Measurements from ENCODE around the gene TBC1D14. TPM values are rescaled to one million over a fixed set of nuclear protein-coding genes. Genes with fewer than 3 reads are reported as not detected.

TBC1D14 gene
- total RNA-seq, 2 donors from 2014 or later: 42.3 to 43.5 TPM

- Histone ChIP-seq H3K9me3 (ENCODE audit: control insufficient read depth, low read length) (no peaks in the 10 kb centered on the region), H3K4me1 (ENCODE audit: control insufficient read depth, insufficient read depth, low read length) (no peaks in the 10 kb centered on the region), H3K27ac (ENCODE audit: low read depth, low read length) (no peak overlapping the region), H3K27me3 (ENCODE audit: control insufficient read depth, insufficient read depth, low read length, poor library complexity, severe bottlenecking) (peaks cover 22% of the 10 kb centered on the region), H3K36me3 (ENCODE audit: control insufficient read depth, insufficient read depth, low read length) (no peaks in the 10 kb centered on the region), H3K4me3 (ENCODE audit: low read length) (no peak overlapping the region), H3K9ac (ENCODE audit: extremely low read depth, low read length, poor library complexity, severe bottlenecking) (no peak overlapping the region)
- Mint-ChIP-seq H3K36me3 (ENCODE audit: low read depth) (no peaks in the 10 kb centered on the region), H3K27me3 (ENCODE audit: insufficient read depth) (peaks cover 33% of the 10 kb centered on the region), H3K27ac (no peak overlapping the region), H3K4me1 (peaks cover 1% of the 10 kb centered on the region), H3K4me3 (no peak overlapping the region), H3K9me3 (no peaks in the 10 kb centered on the region)
- TF ChIP-seq, protein P1, sequence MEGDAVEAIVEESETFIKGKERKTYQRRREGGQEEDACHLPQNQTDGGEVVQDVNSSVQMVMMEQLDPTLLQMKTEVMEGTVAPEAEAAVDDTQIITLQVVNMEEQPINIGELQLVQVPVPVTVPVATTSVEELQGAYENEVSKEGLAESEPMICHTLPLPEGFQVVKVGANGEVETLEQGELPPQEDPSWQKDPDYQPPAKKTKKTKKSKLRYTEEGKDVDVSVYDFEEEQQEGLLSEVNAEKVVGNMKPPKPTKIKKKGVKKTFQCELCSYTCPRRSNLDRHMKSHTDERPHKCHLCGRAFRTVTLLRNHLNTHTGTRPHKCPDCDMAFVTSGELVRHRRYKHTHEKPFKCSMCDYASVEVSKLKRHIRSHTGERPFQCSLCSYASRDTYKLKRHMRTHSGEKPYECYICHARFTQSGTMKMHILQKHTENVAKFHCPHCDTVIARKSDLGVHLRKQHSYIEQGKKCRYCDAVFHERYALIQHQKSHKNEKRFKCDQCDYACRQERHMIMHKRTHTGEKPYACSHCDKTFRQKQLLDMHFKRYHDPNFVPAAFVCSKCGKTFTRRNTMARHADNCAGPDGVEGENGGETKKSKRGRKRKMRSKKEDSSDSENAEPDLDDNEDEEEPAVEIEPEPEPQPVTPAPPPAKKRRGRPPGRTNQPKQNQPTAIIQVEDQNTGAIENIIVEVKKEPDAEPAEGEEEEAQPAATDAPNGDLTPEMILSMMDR (conservative IDR thresholded peaks at IDR 0.05): no peak
- DNase-seq: peak; percentile 86
- WGBS, 2 experiments (ENCODE audit: insufficient coverage in 1 of 2, insufficient read length in 1 of 2): 77 to 78% methylated on average over 14 to 18 of the region's 18 CpGs
Measured at GRCh38 chr4:7073526-7074390, 164.1 kb downstream of the TBC1D14 start.

- H3K4me3 Mint-ChIP-seq: no peak overlapping the region
Measured at GRCh38 chr4:7074426-7074825, 164.8 kb downstream of the TBC1D14 start.

GRCh38 chr4:7075962-7076695 is 166.5 kb downstream of the TBC1D14 start:
- H3K4me1 Mint-ChIP-seq: no peaks in the 10 kb centered on the region
- 83 to 90% methylated on average over 18 to 25 of the region's 25 CpGs for WGBS, 2 experiments (ENCODE audit: insufficient coverage in 1 of 2, insufficient read length in 1 of 2)
- no peaks in the 10 kb centered on the region for H3K4me1 ChIP-seq (ENCODE audit: control insufficient read depth, insufficient read depth, low read length)
- no peak for DNase-seq
- no peaks in the 10 kb centered on the region for H3K9me3 ChIP-seq (ENCODE audit: control insufficient read depth, low read length)
- H3K27me3 ChIP-seq (ENCODE audit: control insufficient read depth, insufficient read depth, low read length, poor library complexity, severe bottlenecking): peaks cover 16% of the 10 kb centered on the region
- H3K4me3 Mint-ChIP-seq: no peak overlapping the region
- no peaks in the 10 kb centered on the region for H3K36me3 ChIP-seq (ENCODE audit: control insufficient read depth, insufficient read depth, low read length)
- H3K27me3 Mint-ChIP-seq (ENCODE audit: insufficient read depth): peaks cover 39% of the 10 kb centered on the region
- H3K27ac ChIP-seq (ENCODE audit: low read depth, low read length): no peak overlapping the region
- H3K36me3 Mint-ChIP-seq (ENCODE audit: low read depth): no peaks in the 10 kb centered on the region
- H3K9me3 Mint-ChIP-seq: peaks cover 10% of the 10 kb centered on the region
- no peak overlapping the region for H3K9ac ChIP-seq (ENCODE audit: extremely low read depth, low read length, poor library complexity, severe bottlenecking)
- H3K4me3 ChIP-seq (ENCODE audit: low read length): no peak overlapping the region
- TF ChIP-seq, protein P1 (conservative IDR thresholded peaks at IDR 0.05): no peak
- H3K27ac Mint-ChIP-seq: no peak overlapping the region

More at GRCh38 chr4:7074426-7074825, 164.8 kb downstream of the TBC1D14 start:
- Mint-ChIP-seq H3K4me1 (no peaks in the 10 kb centered on the region), H3K36me3 (ENCODE audit: low read depth) (no peaks in the 10 kb centered on the region), H3K27me3 (ENCODE audit: insufficient read depth) (peaks cover 31% of the 10 kb centered on the region), H3K9me3 (peaks cover 3% of the 10 kb centered on the region), H3K27ac (no peak overlapping the region)
- no peak overlapping the region for H3K4me3 ChIP-seq (ENCODE audit: low read length)
- TF ChIP-seq, protein P1 (conservative IDR thresholded peaks at IDR 0.05): no peak
- no peak overlapping the region for H3K27ac ChIP-seq (ENCODE audit: low read depth, low read length)
- H3K27me3 ChIP-seq (ENCODE audit: control insufficient read depth, insufficient read depth, low read length, poor library complexity, severe bottlenecking): peaks cover 16% of the 10 kb centered on the region
- no peaks in the 10 kb centered on the region for H3K36me3 ChIP-seq (ENCODE audit: control insufficient read depth, insufficient read depth, low read length)
- WGBS, 2 experiments (ENCODE audit: insufficient coverage in 1 of 2, insufficient read length in 1 of 2): 81 to 84% methylated on average over 3 to 9 of the region's 9 CpGs
- H3K4me1 ChIP-seq (ENCODE audit: control insufficient read depth, insufficient read depth, low read length): no peaks in the 10 kb centered on the region
- no peak overlapping the region for H3K9ac ChIP-seq (ENCODE audit: extremely low read depth, low read length, poor library complexity, severe bottlenecking)
- no peak for DNase-seq
- H3K9me3 ChIP-seq (ENCODE audit: control insufficient read depth, low read length): no peaks in the 10 kb centered on the region

All from endodermal cell (in vitro differentiated cells).